PFSK-1 (cell line): ENCODE data around the gene SAE1.

Experiments
- FOXP2 ChIP-seq: optimal IDR thresholded peaks from 2 replicates; pipeline ENCODE3; 2011; ENCODE audit warnings: borderline replicate concordance, control low read depth, inconsistent platforms; ENCODE audit not compliant: insufficient read depth; ENCODE audit errors: extremely low read length, extremely low read depth
- POLR2AphosphoS5 ChIP-seq: IDR thresholded peaks from 2 replicates; pipeline ENCODE4 v1.6.1; 2012; ENCODE audit warnings: low read depth, mild to moderate bottlenecking, control low read depth, low read length, moderate library complexity
- REST ChIP-seq, 2 experiments: IDR thresholded peaks; 2 replicates each; pipeline versions ENCODE4 v1.6.1 to v1.8.0; 2011 to 2012; ENCODE audit warnings: low read depth in 2 of 2, low read length in 2 of 2, control low read depth in 1 of 2, inconsistent platforms in 1 of 2, mild to moderate bottlenecking in 1 of 2, moderate library complexity in 1 of 2; ENCODE audit not compliant: insufficient read depth in 1 of 2
- SIN3A ChIP-seq: IDR thresholded peaks from 2 replicates; pipeline ENCODE4 v1.6.1; 2012; ENCODE audit warnings: mild to moderate bottlenecking, low read length, moderate library complexity, borderline replicate concordance; ENCODE audit not compliant: insufficient read depth
- TAF1 ChIP-seq: IDR thresholded peaks from 2 replicates; pipeline ENCODE4 v1.6.1; 2012; ENCODE audit warnings: low read length, control low read depth, borderline replicate concordance; ENCODE audit not compliant: insufficient read depth

SAE1 gene

GRCh38 chr19:47106821-47107201 lies 23.8 kb upstream of the SAE1 start:
- no peak for TF ChIP-seq TAF1
- TF ChIP-seq SIN3A: no peak
- TF ChIP-seq FOXP2: no peak
- TF ChIP-seq REST (IDR thresholded peaks at IDR 0.05; ENCODE audit: insufficient read depth in 1 of 2, low read depth in 2 of 2, low read length in 2 of 2): no peak
- no peak for TF ChIP-seq POLR2AphosphoS5

- no peak for TF ChIP-seq SIN3A
- no peak for TF ChIP-seq POLR2AphosphoS5
- no peak for TF ChIP-seq REST (IDR thresholded peaks at IDR 0.05; ENCODE audit: insufficient read depth in 1 of 2, low read depth in 2 of 2, low read length in 2 of 2)
These were observed 23.3 kb upstream of the SAE1 start for GRCh38 chr19:47107202-47107952.

GRCh38 chr19:47107953-47108746 lies 22.5 kb upstream of the SAE1 start:
- TF ChIP-seq SIN3A (no peak), REST (IDR thresholded peaks at IDR 0.05; ENCODE audit: insufficient read depth in 1 of 2, low read depth in 2 of 2, low read length in 2 of 2) (no peak), FOXP2 (no peak), POLR2AphosphoS5 (no peak), TAF1 (no peak)

- TF ChIP-seq FOXP2: no peak
- TF ChIP-seq TAF1: no peak
- TF ChIP-seq POLR2AphosphoS5: no peak; the same call in 1 of the 2 replicates
- no peak for TF ChIP-seq REST (IDR thresholded peaks at IDR 0.05; ENCODE audit: insufficient read depth in 1 of 2, low read depth in 2 of 2, low read length in 2 of 2)
- no peak for TF ChIP-seq SIN3A
These were observed 21.5 kb upstream of the SAE1 start for GRCh38 chr19:47109177-47109540.
